ENCODE measurements around the gene ATP2B3. TPM values are rescaled to one million over a fixed set of nuclear protein-coding genes. Genes with fewer than 3 reads are reported as not detected.

The ATP2B3 gene
- total and polyA plus RNA-seq, 9 of the 15 experiments (the other 6 are each of a cell fraction or from before 2014, with no cell fraction given): 0.04 TPM; not detected in 8

GRCh38 chrX:153624196-153625091 lies 107.0 kb downstream of the ATP2B3 start:
- peak overlapping the region in 1 of 2 experiments; percentile 13; a peak in 1 of 4 replicates for H3K9ac ChIP-seq (ENCODE audit: insufficient read depth in 1 of 2, low read depth in 2 of 2, low read length in 2 of 2)
- CTCF ChIA-PET (ENCODE audit: low intra/inter-chr PET ratio): no interaction called here
- ATAC-seq (no peak), FAIRE-seq (no peak), DNase-seq (ENCODE audit: extremely low read depth in 1 of 4, low spot score in 3 of 4) (no peak)
- H3K27ac ChIP-seq (ENCODE audit: extremely low read depth, low read depth, low read length): no peak overlapping the region
- peaks cover 17 to 68% of the 10 kb centered on the region in 2 experiments; a peak in 4 of 5 replicates for H3K27me3 ChIP-seq (ENCODE audit: control insufficient read depth in 2 of 2, insufficient read depth in 2 of 2, low read length in 2 of 2)
- no peak overlapping the region for H3K4me2 ChIP-seq (ENCODE audit: insufficient read depth, low read length)
- in situ Hi-C loops (cut with MboI): no loop called here
- no peaks in the 10 kb centered on the region for H3K79me2 ChIP-seq (ENCODE audit: control insufficient read depth, insufficient read depth, low read length)
- 25% methylated on average over 8 of the region's 15 CpGs for WGBS (ENCODE audit: insufficient coverage, low coverage, missing lambda C conversion rate)
- intact Hi-C loops (cut with micrococcal nuclease): no loop called here
- POLR2A ChIA-PET: interaction anchor here (0.6 kb wide), 1 partner anchor 38 kb away, joined by 3 read pairs; no protein-coding TSS in a partner anchor
- no peaks in the 10 kb centered on the region for H3K9me1 ChIP-seq (ENCODE audit: control insufficient read depth, insufficient read depth, low read length)
- BruUV-seq (replicated peaks): no TSS peak
- H3K4me3 ChIP-seq: no peak overlapping the region
- H4K20me1 ChIP-seq (replicated peaks; ENCODE audit: control insufficient read depth, insufficient read depth, low read length): peaks cover 7% of the 10 kb centered on the region; the same call in 1 of the 2 replicates
- H3K4me1 ChIP-seq (replicated peaks in 1 of 2; ENCODE audit: control insufficient read depth in 2 of 2, insufficient read depth in 2 of 2, low read length in 2 of 2): peaks cover 0 to 20% of the 10 kb centered on the region in 2 experiments; a peak in 2 of 5 replicates
- TF ChIP-seq FOXO4 (CRISPR knock-in tag; IDR thresholded peaks at IDR 0.05): no peak
- TF ChIP-seq RREB1 (CRISPR knock-in tag; IDR thresholded peaks at IDR 0.05): no peak
- TF ChIP-seq CREB1 (IDR thresholded peaks at IDR 0.05): no peak
- no peak for TF ChIP-seq CREB1 (CRISPR knock-in tag; IDR thresholded peaks at IDR 0.05)
- TF ChIP-seq HLTF (IDR thresholded peaks at IDR 0.05): no peak
- no peak for TF ChIP-seq SMAD2 (IDR thresholded peaks at IDR 0.05; ENCODE audit: low read depth, low read length)
- TF ChIP-seq E2F5 (CRISPR knock-in tag; IDR thresholded peaks at IDR 0.05): no peak
- TF ChIP-seq TAL1 (IDR thresholded peaks at IDR 0.05): no peak
- TF ChIP-seq ZNF212 (CRISPR knock-in tag; IDR thresholded peaks at IDR 0.05): no peak
- no peak for TF ChIP-seq SMAD3 (CRISPR knock-in tag; conservative IDR thresholded peaks at IDR 0.05)
- no peak for TF ChIP-seq ZNF121 (CRISPR knock-in tag; conservative IDR thresholded peaks at IDR 0.05)
- TF ChIP-seq KDM1A (IDR thresholded peaks at IDR 0.05): no peak
- no peak for TF ChIP-seq PHF20 (IDR thresholded peaks at IDR 0.05; ENCODE audit: partially characterized antibody)
- no peaks in the 10 kb centered on the region for H3K9me3 ChIP-seq (replicated peaks; ENCODE audit: control insufficient read depth, insufficient read depth, low read depth, low read length)
- H3K36me3 ChIP-seq (ENCODE audit: control insufficient read depth, insufficient read depth, low read length): no peaks in the 10 kb centered on the region
- no peak overlapping the region for H2AFZ ChIP-seq (ENCODE audit: low read depth, low read length)

All from K562 (cell line).